Stimulated activated naive CD4-positive, alpha-beta T cell (primary cell): ENCODE measurements around the gene KCNQ1.

Experiments used
- DNase-seq, 6 experiments: peaks; one replicate each; lab custom pipeline; 2025; lab: John Stamatoyannopoulos, UW

KCNQ1 gene

DNA sequence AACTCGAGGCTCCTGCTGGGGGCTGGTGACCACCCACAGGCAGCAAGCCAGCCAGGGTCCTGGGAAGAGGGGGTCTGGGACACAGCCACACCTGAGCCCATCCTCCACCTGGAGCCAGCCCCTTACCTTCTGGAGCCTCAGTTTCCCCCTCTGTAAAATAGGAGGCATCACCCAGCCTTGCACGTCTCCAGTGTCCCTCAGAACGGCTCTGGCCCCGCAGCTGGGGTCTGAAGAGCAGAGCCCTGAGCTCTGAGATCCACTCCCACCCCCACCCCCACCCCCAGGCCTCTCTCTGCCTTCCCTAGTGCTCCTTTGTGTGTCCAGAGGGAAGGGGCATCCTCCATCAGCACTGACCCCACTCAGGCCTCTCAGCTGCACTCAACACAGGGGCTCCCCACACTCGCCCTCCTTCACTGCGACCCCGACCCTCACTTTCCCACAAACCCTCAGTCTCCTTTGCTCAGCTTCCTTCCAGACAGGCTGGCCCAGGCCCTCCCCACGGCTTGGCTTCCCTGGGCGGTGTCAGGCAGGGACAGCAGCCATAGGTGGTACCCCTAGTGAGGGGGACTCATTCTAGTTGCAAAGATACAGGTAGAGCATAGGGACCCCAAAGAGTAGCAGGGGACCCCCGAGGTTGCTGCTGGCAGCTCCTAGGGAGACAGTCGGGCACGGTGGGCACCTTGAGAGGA, 288.3 kb downstream of the KCNQ1 start:
- DNase-seq = no peak

DNA sequence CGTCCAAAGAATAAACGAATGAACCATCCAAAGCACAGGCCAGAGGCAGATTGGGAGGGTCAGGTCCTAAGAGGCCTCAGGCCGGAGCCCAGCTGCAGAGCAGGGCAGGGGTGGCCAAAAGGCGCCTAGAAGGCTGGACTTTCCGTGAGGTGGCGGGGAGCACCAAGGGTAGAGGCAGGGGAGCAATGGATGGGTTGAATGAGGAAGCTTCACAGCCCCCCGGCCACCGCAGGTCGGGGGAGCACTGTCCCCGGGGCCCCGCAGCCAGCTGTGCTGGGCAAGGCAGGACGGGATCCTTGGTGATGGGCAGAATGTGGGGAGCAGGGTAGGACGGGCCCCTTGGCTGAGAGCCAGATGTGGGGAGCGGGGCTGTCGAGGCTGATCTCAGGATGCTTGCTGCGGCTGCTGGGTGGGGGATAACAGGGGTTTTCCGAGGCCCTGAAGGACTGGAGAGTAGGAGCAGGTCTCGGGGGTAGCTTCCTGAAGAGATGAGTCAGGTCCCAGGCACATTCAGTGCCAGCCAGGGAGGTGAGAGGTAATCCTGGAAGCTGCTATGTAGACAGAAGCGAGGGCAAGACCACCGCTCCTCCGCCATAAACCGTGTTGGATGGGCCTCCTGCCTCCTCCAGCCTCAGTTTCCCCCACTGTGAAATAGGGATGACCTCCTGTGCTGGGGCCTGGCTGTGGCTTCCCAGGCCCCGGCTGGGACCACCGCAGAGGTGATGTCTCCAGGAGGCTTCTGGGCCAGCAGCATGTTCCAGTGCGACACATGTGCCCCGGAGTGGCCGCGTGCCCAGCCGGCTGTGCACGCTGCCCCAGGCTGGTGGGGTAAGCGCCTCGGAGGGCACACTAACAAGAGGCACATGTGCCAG, 289.6 kb downstream of the KCNQ1 start:
- no peak for DNase-seq

- no peak for DNase-seq
Measured at GRCh38 chr11:2735053-2735589, 290.3 kb downstream of the KCNQ1 start.

DNA sequence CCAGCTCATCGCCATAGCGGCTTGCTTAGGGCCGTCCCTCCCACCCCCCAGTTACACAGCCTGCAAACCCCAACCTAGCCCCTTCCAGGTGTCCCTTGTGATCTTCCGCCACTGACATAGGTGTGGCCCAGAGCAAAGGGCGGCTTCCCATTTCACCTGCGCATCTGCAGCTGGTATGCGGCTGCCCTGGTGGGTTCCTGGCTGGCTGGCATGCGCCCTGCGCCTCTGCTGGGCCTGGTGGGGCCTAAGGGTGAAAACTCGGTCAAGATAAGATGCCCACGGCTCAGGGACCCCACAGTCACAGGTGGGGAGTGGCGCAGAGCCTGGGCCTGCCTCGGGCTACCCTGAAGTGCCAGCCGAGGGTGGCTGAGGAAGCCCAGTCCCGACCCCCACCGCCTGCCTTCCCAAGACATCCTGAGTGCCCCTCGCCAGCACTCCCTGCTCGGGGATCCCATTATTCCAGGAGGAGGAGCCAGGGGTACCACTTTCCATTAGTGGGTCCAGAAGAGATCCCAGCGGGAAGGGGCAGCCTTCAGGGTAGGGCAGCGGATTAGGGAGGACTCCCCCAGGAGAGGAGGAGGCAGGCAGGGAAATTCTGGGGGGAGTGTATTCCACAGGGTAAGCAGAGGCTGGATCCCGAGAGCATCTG, 291.9 kb downstream of the KCNQ1 start:
- DNase-seq = no peak

DNA sequence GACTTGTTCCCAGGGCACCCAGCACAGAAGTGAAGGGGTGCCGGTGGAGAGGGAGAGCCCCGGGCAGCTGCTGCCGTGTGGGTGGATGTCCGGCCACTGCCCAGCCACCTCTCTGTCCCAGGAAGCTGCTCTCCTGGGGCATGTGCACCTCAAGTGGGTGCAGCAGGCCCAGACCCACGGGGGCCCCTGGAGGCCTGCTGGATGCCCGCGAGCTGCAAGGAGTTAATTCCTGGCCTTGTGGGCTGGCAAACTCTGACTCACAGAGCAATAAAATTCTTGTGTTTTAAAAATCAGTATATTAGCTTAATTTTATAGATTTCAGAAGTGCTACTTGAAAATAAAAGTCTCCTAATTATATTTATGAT, 292.4 kb downstream of the KCNQ1 start:
- no peak for DNase-seq

DNA sequence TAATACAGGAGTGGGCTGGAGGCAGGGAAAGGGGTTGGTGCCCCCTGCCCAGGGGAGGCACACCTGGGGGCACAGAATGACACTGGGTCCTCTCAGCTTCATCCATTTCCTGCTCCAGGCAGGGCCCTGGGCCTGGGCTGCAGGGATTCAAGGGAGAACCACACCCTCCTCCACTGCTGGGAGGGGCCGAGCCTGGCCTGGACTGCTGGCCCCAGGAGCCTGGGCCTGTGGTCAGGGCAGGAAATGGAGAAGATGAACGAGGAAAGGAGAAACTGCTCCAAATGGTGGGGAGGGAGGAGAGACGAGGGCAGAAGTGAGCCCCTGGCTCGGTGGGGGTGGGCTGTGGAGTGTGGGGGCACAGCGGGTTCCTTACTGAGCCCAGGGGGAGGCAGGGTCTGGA, 293.1 kb downstream of the KCNQ1 start:
- no peak for DNase-seq

GRCh38 chr11:2738551-2739431, 294.0 kb downstream of the KCNQ1 start:
- no peak for DNase-seq

DNA sequence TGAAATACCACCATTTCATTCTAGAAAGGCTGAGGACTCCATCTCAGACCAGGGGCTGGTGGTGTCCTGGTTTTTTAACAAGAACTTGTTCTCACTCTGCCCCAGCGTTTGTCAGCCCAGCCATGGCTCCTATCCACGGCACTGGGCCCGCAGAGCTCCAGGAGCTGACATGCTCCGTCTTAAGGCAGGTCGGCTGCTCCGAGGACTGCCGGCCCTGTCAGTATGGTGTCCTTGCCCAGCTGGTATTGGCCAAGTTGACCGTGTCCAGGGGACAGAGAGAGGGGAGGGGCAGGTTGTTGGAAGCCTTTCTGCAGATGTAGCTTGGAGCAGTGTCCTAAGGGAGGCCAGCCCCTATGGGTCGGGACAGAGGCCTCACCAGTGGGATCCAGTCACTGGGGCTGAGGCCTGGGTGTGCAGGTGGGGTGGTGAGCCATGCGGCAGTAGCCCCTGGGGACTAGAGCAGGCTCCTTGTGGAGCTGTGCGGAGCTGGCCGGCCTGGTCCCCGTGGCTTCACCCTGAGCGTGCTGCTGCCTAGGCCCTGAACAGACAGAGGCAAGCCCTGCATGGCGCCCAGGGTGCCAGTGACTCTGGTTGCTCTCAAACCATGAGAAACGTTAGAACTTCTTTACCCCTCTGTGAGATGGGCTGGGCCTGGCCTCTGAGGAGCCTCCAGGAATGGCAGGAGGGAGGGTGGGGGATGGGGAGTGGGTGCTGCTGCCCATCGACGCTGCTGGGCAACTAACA, 294.9 kb downstream of the KCNQ1 start:
- DNase-seq = no peak

DNA sequence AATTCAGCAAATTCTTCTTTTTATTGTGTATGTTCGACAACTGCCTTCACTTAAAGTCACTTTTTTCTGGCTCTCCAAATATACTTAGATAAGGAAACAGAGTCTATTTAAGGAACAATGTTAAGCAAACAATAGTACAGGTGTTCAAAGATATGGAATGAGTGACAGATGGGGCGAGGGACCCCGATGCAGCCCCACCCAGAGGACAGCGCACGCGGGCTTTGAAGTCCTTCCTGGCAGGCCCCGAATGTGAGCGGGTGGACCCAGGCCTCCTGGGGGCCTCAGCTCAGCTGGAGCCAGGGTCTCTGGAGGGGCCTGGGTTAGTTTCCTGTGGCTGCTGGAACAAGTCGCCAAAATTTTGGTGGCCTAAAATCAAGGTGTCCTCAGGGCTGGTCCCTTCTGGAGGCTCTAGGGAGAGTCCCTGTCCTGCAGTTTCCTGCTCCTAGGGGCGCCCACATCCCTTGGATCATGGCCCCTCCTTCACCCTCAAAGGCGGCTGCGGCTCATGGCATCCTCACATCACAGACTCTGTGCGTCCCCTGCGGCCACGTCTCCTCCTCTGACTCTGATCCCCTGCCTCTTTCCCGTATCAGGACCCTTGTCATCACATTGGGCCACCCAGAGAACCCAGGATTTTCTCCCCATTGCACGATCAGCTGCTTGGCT, 295.6 kb downstream of the KCNQ1 start:
- no peak for DNase-seq

DNA sequence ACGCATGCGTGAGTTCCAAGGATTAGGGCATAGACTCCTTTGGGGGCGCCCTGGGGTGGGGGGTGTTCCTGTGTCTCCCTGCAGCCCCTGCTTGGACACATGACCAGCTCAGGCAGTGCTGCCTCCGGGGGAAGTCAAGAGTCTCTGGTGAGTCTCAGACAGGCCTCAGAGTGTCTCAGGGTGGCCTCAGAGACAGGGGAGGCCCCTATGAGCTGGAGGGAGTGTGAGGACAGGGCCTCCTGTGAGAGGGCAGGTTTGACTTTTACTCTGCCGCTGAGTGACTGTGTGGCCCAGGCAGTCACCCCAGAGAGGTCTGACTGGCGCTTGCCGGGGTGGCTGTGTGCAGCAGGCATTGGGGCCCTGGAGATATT, 296.2 kb downstream of the KCNQ1 start:
- DNase-seq = no peak

DNA sequence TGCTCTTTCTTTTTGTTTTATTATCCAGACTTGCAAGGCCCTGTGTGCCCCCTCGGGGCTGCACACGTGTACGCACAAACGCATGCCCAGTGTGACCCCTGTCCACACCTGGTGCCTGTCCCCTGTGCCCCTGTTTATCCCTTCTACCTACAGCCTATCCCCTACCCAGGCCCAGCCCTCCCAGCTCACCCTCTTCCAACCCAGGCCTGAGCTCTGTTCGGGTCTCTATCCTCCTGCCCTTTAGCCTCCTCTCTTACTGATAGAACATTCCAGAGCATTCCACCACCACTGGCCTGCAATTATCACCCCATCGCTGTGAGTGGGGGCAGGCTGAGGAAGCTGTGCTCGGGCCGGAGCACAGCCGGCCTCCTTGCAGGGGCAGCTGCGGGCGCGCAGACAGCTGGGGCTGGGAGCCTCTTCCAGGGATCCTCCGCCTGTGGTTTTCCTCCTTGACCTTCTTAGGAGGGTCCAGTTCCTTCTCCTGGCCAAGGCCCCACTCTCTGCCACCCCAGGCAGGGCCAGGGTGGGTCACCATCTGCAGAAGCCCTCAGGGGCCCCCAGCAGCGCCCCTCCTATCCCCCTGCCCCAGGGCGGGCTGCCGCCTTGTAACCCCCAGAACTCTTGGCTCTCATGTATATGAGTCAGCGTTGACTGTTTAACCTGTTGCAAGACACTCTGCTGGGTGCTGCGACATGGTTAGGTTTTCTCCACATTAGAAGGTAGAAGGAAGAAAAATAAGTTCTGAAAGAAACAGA, 296.7 kb downstream of the KCNQ1 start:
- DNase-seq = no peak

GRCh38 chr11:2742201-2742600, 297.4 kb downstream of the KCNQ1 start:
- DNase-seq = no peak

DNA sequence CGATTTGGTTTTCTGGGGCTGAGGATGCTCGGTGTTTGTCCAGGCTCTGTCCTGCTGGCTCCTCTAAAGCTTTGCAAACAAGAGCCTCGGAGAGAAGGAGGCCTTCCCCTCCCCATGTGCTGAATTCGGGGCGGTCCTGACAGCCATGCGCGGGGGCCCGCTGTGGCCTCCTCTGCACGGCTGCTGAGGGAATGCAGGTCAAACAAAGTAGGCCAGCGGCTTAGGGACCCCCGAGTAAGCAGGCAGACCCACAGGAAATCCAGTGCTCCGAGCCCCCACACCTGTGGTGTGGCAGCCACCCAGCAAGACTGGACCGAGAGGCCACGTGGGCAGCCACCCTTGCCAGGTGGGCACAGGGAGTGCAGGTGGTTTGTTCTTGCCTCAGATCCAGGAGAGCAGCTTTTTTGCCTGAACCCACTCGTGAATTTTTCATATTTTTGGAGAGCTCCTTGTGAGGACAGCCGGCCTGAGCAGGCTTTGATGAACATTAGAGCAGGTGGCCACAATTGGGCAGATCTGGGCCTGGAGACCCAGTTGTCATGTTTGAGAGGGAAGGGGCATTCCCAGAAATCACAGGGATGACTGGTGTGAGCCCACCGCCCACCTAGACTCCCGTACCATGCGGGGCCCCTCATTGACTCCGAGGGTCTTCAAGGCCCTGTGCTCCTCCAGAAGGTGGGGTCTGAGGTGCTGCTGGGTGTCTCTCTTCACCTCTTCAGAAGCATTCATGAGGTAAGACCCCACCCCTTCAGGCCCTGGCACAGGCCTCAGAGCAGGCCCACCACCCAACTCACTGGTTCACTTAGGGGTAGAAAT, 298.0 kb downstream of the KCNQ1 start:
- no peak for DNase-seq

- DNase-seq = no peak
Measured at GRCh38 chr11:2743427-2744110, 298.8 kb downstream of the KCNQ1 start.

DNA sequence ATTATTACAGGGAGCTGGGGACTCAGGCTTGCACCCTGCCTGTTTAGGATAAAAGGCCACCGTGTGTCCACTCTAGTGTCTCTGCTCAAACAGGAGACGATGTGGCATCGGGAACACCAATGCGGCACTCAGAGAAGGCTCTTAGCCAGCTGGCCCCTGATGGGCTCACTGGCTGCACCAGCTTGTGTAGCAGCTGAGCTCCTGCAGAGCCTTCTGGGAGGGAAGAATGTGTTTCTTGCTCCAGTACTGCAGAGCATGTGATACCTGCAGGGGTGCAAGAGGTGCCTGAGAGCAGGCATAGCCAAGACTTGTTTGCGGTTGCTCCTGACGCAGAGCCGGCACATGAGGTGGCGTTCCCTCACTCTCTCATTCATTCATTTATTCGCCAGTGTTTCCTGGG, 299.4 kb downstream of the KCNQ1 start:
- no peak for DNase-seq

- DNase-seq = no peak
Measured at GRCh38 chr11:2745511-2745910, 300.7 kb downstream of the KCNQ1 start.

DNA sequence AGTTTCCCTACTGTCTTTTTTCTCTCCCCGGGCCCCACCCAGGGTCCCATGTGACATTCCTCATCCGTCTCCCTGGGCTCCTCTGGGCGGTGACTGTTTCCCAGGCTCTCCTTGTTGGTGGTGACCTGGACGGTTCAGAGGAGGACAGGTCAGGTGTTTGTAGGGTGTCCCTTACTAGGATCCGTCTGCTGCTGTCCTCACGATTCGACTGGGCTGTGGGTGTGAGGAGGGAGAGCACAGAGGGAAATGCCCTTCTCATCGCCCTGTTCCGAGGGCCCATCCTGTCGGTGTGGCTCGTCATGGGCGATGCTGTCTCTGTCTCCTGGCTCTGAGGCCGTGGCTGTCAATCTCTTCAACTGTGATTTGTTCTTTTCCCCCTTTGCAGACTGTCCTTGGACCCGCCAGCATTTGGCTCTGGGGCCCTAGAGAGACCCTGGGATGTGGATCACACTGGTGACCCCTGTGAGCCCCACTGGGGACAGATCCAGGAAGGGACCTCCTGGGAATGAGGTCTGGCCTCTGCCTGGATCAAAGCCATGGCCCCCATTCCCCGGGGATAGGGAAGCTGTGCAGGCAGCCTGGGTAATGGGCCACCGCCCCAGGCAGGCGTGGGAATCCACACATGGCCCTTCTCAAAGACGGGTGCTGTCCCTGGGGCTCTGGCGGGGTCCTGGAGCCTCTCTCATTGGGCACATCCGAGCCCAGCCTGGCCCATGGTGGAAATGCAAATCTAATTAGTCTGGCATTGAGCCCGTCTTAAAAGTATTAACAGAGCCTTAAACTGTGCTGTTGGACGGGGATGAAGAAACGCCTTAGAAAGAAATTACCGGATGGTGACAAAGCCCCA, 301.8 kb downstream of the KCNQ1 start:
- DNase-seq = no peak
